GM23338 (cell line): ENCODE measurements around the gene DNAJC1. TPM values are rescaled to one million over a fixed set of nuclear protein-coding genes. Genes with fewer than 3 reads are reported as not detected.

Experiments
- ATAC-seq: fragments of 200-7000 bp; cut with Tn5 transposase; 3 replicates; pipeline ENCODE4 v1.9.1; 2020
- DNase-seq: peaks from one replicate; pipeline ENCODE4 v3.0.0-alpha.2; 2015; ENCODE audit warnings: low spot score
- H2AFZ ChIP-seq: fragments of 200-600 bp; sonication (generic); 2 replicates; pipeline ENCODE4 v1.8.0; 2016; ENCODE audit warnings: antibody characterized with exemption, mild to moderate bottlenecking, moderate library complexity
- H3F3A ChIP-seq: fragments of 200-600 bp; sonication (generic); replicated peaks from 2 replicates; pipeline ENCODE4 v1.8.0; 2017; ENCODE audit warnings: antibody characterized with exemption, mixed run types, low read depth
- H3K27ac ChIP-seq: fragments of 200-600 bp; sonication (generic); 2 replicates; pipeline ENCODE4 v1.6.1; 2016; ENCODE audit warnings: low read depth
- H3K27me3 ChIP-seq: fragments of 200-600 bp; sonication (generic); 2 replicates; pipeline ENCODE4 v1.8.0; 2016; ENCODE audit warnings: mild to moderate bottlenecking, mixed run types, moderate library complexity; ENCODE audit not compliant: insufficient read depth
- H3K36me3 ChIP-seq: fragments of 200-600 bp; sonication (generic); 2 replicates; pipeline ENCODE4 v1.8.0; 2016; ENCODE audit warnings: mild to moderate bottlenecking; ENCODE audit not compliant: insufficient read depth
- H3K4me1 ChIP-seq: fragments of 200-600 bp; sonication (generic); 2 replicates; pipeline ENCODE4 v1.8.0; 2016; ENCODE audit warnings: mild to moderate bottlenecking, moderate library complexity; ENCODE audit not compliant: insufficient read depth
- H3K4me2 ChIP-seq: fragments of 200-600 bp; sonication (generic); 2 replicates; pipeline ENCODE4 v1.7.1; 2017; ENCODE audit warnings: mixed run types
- H3K4me3 ChIP-seq: fragments of 200-600 bp; sonication (generic); 2 replicates; pipeline ENCODE4 v1.6.1; 2016; ENCODE audit warnings: mixed run types
- H3K79me2 ChIP-seq: fragments of 200-600 bp; sonication (generic); replicated peaks from 2 replicates; pipeline ENCODE4 v1.8.0; 2017; ENCODE audit warnings: mild to moderate bottlenecking; ENCODE audit not compliant: insufficient read depth
- H3K9me2 ChIP-seq: fragments of 200-600 bp; sonication (generic); 2 replicates; pipeline ENCODE4 v1.8.0; 2017; ENCODE audit not compliant: insufficient read depth
- H4K20me1 ChIP-seq: fragments of 200-600 bp; sonication (generic); replicated peaks from 2 replicates; pipeline ENCODE4 v1.8.0; 2017; ENCODE audit warnings: mild to moderate bottlenecking; ENCODE audit not compliant: insufficient read depth
- H3K27ac Mint-ChIP-seq: 2 replicates; pipeline ENCODE4 v1.8.0; 2020; ENCODE audit warnings: inconsistent platforms, mild to moderate bottlenecking, moderate library complexity, mixed read lengths
- H3K27me3 Mint-ChIP-seq: 3 replicates; pipeline ENCODE4 v1.8.0; 2022; ENCODE audit warnings: low read depth, mild to moderate bottlenecking, moderate library complexity, mixed read lengths, inconsistent platforms; ENCODE audit not compliant: insufficient read depth, poor library complexity
- H3K36me3 Mint-ChIP-seq: 3 replicates; pipeline ENCODE4 v1.8.0; 2021; ENCODE audit warnings: low read depth, mild to moderate bottlenecking, inconsistent platforms, moderate library complexity, mixed read lengths
- H3K4me1 Mint-ChIP-seq: 3 replicates; pipeline ENCODE4 v1.8.0; 2020; ENCODE audit warnings: mild to moderate bottlenecking, inconsistent platforms, mixed read lengths
- H3K4me3 Mint-ChIP-seq: 3 replicates; pipeline ENCODE4 v1.8.0; 2021; ENCODE audit warnings: moderate library complexity, mild to moderate bottlenecking, inconsistent platforms, mixed read lengths
- H3K9me3 Mint-ChIP-seq: 3 replicates; pipeline ENCODE4 v1.8.0; 2020; ENCODE audit warnings: moderate library complexity, mild to moderate bottlenecking, inconsistent platforms, mixed read lengths
- CREB1 ChIP-seq: fragments of 250-450 bp; sonication (Bioruptor Pico); IDR thresholded peaks from 2 replicates; pipeline ENCODE4 v1.5.0; 2020; ENCODE audit warnings: low read depth, mild to moderate bottlenecking, moderate library complexity
- CTCF ChIP-seq, 2 experiments: fragments of 200-600 bp in 1 of 2; sonication (generic) in 1 of 2; conservative IDR thresholded peaks; 2 replicates each; pipeline versions ENCODE4 v1.5.1 to v1.6.1; 2016 to 2017; ENCODE audit warnings: antibody characterized with exemption in 2 of 2, low read depth in 2 of 2, mild to moderate bottlenecking in 2 of 2, moderate library complexity in 1 of 2
- ETS1 ChIP-seq: IDR thresholded peaks from 2 replicates; pipeline ENCODE4 v1.6.1; 2016; ENCODE audit warnings: antibody characterized with exemption
- EZH2 ChIP-seq: fragments of 200-600 bp; sonication (generic); IDR thresholded peaks from one replicate; pipeline ENCODE4 v1.8.0; 2017; ENCODE audit warnings: antibody characterized with exemption, mild to moderate bottlenecking, low read depth; ENCODE audit not compliant: unreplicated experiment
- EZH2phosphoT487 ChIP-seq: fragments of 200-600 bp; sonication (generic); IDR thresholded peaks from one replicate; pipeline ENCODE4 v1.8.1; 2018; ENCODE audit warnings: antibody characterized with exemption; ENCODE audit not compliant: unreplicated experiment
- JUNB ChIP-seq: IDR thresholded peaks from one replicate; pipeline ENCODE4 v1.6.1; 2016; ENCODE audit warnings: antibody characterized with exemption; ENCODE audit not compliant: unreplicated experiment
- NANOG ChIP-seq: IDR thresholded peaks from 2 replicates; pipeline ENCODE4 v1.6.1; 2016; ENCODE audit warnings: antibody characterized with exemption, borderline replicate concordance
- POLR2AphosphoS5 ChIP-seq: IDR thresholded peaks from 2 replicates; pipeline ENCODE4 v1.6.1; 2016; ENCODE audit warnings: antibody characterized with exemption, low read depth
- REST ChIP-seq: IDR thresholded peaks from one replicate; pipeline ENCODE4 v1.6.1; 2018; ENCODE audit warnings: antibody characterized with exemption; ENCODE audit not compliant: unreplicated experiment
- ZNF114 ChIP-seq: fragments of 250-450 bp; sonication (Bioruptor Pico); IDR thresholded peaks from 2 replicates; pipeline ENCODE4 v1.5.0; 2020; ENCODE audit warnings: mild to moderate bottlenecking, moderate library complexity
- ZNF331 ChIP-seq: fragments of 250-450 bp; sonication (Bioruptor Pico); IDR thresholded peaks from 2 replicates; pipeline ENCODE4 v1.5.0; 2020; ENCODE audit warnings: low read depth, mild to moderate bottlenecking, moderate library complexity
- ZNF462 ChIP-seq: fragments of 250-450 bp; sonication (Bioruptor Pico); IDR thresholded peaks from 2 replicates; pipeline ENCODE4 v1.5.0; 2020; ENCODE audit warnings: mild to moderate bottlenecking, moderate library complexity
- polyA plus RNA-seq: library from polyadenylated mRNA; unstranded; fragments of >200 nt; fragmentation: Nextera tagmentation; extraction: Ambion mirVana; gene quantifications from 2 replicates; pipeline ENCODE4 v1.2.1, GENCODE V29; 2016
- total RNA-seq: library from RNA; depleted of rRNA; stranded (reverse); fragments of >200 nt; shearing (Covaris generic); gene quantifications from 2 replicates; pipeline ENCODE4 v1.2.3, GENCODE V29; 2014

Gene DNAJC1
- total and polyA plus RNA-seq, 2 experiments from 2014 or later, result 38.6 to 45.3 TPM

GRCh38 chr10:21950566-21950965 lies 53.0 kb downstream of the DNAJC1 start (continued):
- TF ChIP-seq ZNF331 (no peak), CREB1 (CRISPR knock-in tag) (no peak), REST (no peak), EZH2 (no peak), ETS1 (no peak)

- Histone ChIP-seq H3F3A (no peaks in the 10 kb centered on the region), H2AFZ (no peak overlapping the region), H4K20me1 (no peaks in the 10 kb centered on the region), H3K4me3 (no peak overlapping the region), H3K36me3 (no peaks in the 10 kb centered on the region), H3K4me1 (no peaks in the 10 kb centered on the region), H3K9me2 (no peaks in the 10 kb centered on the region), H3K4me2 (no peak overlapping the region), H3K79me2 (no peaks in the 10 kb centered on the region), H3K27ac (no peak overlapping the region), H3K27me3 (no peaks in the 10 kb centered on the region)
- Mint-ChIP-seq H3K4me1 (peaks cover 3% of the 10 kb centered on the region; the same call in 2 of the 3 replicates), H3K9me3 (no peaks in the 10 kb centered on the region), H3K4me3 (no peak overlapping the region), H3K27me3 (no peaks in the 10 kb centered on the region), H3K36me3 (no peaks in the 10 kb centered on the region), H3K27ac (no peak overlapping the region)
- ATAC-seq (no peak), DNase-seq (no peak)
- TF ChIP-seq NANOG, result no peak
- no peak for TF ChIP-seq ZNF462 (CRISPR knock-in tag)
- TF ChIP-seq ZNF114 (CRISPR knock-in tag), result no peak
- no peak for TF ChIP-seq EZH2
- TF ChIP-seq JUNB, result no peak
- no peak for TF ChIP-seq CTCF (conservative IDR thresholded peaks at IDR 0.05; ENCODE audit: low read depth in 2 of 2)
- no peak for TF ChIP-seq EZH2phosphoT487
- no peak for TF ChIP-seq POLR2AphosphoS5
- TF ChIP-seq CREB1 (CRISPR knock-in tag), result no peak
- TF ChIP-seq ETS1, result no peak
These were observed 56.6 kb downstream of the DNAJC1 start for GRCh38 chr10:21946946-21947345.
